Measurements from ENCODE around the gene MCL1.

Gene MCL1

DNA sequence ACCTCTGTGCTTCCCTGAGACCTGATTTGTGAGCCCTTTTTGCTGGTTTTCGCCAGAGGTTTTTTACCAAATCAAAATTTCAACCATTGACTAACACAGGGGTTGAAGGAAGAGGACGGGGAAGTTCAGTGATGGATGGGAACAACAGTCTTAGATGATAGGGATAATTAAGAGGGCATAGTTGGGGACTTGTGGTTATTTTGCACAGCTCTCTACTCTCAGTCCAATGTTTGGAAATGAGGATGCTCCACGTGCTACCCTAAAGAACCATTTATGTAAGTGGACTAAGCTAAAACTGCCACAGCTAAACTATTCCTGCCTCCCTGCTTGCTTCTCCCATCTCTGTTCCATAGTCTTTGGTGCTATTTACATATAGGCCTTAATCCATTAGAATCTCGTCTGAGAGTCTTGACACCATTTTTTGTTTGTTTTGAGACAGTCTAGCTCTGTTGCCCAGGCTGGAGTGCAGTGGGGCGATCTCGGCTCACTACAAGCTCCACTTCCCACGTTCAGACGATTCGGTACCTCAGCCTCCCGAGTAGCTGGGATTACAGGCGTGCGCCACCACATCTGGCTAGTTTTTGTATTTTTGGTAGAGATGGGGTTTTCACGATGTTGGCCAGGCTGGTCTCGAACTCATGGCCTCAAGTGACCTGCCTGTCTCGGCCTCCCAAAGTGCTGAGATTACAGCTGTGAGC, 684 bp upstream of the MCL1 start:
- TF ChIP-seq, protein P1, sequence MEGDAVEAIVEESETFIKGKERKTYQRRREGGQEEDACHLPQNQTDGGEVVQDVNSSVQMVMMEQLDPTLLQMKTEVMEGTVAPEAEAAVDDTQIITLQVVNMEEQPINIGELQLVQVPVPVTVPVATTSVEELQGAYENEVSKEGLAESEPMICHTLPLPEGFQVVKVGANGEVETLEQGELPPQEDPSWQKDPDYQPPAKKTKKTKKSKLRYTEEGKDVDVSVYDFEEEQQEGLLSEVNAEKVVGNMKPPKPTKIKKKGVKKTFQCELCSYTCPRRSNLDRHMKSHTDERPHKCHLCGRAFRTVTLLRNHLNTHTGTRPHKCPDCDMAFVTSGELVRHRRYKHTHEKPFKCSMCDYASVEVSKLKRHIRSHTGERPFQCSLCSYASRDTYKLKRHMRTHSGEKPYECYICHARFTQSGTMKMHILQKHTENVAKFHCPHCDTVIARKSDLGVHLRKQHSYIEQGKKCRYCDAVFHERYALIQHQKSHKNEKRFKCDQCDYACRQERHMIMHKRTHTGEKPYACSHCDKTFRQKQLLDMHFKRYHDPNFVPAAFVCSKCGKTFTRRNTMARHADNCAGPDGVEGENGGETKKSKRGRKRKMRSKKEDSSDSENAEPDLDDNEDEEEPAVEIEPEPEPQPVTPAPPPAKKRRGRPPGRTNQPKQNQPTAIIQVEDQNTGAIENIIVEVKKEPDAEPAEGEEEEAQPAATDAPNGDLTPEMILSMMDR (IDR thresholded peaks at IDR 0.05; ENCODE audit: low read depth, low read length), result no peak
- peak overlapping the region; percentile 38 for H3K4me3 ChIP-seq (ENCODE audit: low read depth, low read length)
- DNase-seq (ENCODE audit: low read depth, low spot score), result no peak
- in situ Hi-C loops (cut with HindIII; ENCODE audit: low sequenced_read_pairs), result no loop called here

DNA sequence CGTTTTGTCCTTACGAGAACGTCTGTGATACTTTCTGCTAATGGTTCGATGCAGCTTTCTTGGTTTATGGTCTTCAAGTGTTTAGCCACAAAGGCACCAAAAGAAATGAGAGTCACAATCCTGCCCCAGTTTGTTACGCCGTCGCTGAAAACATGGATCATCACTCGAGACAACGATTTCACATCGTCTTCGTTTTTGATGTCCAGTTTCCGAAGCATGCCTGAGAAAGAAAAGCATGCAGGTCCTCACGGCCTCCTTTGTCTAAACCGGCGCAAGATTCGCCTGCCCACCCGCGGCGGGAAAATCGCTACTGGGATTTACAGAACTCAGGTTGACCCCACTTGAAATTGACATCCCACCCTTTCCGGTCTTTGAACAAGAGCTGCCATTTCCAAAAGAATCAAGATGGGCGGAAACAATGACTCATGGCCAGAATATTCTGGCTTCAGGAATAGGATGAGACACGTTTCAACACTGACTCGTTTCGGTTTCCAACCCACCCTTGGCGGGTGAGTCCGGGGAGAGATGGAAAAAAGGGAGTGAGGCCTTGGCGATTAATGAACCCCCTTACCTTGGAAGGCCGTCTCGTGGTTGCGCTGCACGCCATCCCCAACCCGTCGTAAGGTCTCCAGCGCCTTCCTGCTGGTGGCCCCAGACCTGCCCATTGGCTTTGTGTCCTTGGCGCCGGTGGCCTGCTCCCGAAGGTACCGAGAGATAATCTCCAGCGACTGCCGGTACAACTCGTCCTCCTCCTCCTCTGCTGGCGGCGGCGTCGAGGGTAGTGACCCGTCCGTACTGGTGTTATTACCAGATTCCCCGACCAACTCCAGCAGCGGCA, 919 bp downstream of the MCL1 start:
- H3K4me3 ChIP-seq (ENCODE audit: low read depth, low read length), result peak overlapping the region; percentile 83
- DNase-seq (ENCODE audit: low read depth, low spot score), result peak; percentile 92
- TF ChIP-seq, protein P1 (IDR thresholded peaks at IDR 0.05; ENCODE audit: low read depth, low read length), result no peak
- in situ Hi-C loops (cut with HindIII; ENCODE audit: low sequenced_read_pairs), result no loop called here

DNA sequence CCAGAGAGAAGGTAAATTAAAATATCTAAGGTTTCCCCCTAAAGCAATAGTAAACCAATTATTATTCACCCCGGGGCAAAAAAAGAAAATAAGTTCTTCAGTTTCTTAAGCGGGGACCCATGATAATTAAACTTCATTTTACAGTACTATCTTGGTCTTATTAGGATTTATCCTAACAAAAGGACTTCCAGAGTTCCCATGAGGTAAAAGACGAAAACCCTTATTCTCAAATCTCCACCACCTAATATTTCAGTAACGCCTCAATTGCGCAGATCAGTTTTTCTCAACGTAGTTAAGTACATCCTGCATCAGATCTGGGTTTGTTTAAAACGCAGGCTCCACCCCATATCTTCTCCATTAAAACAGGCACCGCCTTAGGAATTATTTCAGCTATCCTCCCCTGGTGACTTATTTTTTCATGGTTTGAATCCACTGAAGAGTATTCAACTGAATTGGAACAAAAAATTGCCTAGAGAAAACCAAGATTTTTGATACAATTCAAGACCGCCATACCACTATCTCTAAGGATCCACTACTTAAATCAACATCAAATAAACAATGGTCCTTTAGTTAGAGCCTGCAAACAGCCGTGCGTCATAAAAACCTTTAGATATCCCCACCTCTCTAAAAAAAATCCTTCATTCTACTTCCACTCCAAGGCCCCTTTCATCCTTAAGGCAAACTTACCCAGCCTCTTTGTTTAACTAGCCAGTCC, 1.7 kb downstream of the MCL1 start:
- peak; percentile 60 for DNase-seq (ENCODE audit: low read depth, low spot score)
- in situ Hi-C loops (cut with HindIII; ENCODE audit: low sequenced_read_pairs), result no loop called here
- H3K4me3 ChIP-seq (ENCODE audit: low read depth, low read length), result peak overlapping the region; percentile 83
- TF ChIP-seq, protein P1 (IDR thresholded peaks at IDR 0.05; ENCODE audit: low read depth, low read length), result no peak

DNA sequence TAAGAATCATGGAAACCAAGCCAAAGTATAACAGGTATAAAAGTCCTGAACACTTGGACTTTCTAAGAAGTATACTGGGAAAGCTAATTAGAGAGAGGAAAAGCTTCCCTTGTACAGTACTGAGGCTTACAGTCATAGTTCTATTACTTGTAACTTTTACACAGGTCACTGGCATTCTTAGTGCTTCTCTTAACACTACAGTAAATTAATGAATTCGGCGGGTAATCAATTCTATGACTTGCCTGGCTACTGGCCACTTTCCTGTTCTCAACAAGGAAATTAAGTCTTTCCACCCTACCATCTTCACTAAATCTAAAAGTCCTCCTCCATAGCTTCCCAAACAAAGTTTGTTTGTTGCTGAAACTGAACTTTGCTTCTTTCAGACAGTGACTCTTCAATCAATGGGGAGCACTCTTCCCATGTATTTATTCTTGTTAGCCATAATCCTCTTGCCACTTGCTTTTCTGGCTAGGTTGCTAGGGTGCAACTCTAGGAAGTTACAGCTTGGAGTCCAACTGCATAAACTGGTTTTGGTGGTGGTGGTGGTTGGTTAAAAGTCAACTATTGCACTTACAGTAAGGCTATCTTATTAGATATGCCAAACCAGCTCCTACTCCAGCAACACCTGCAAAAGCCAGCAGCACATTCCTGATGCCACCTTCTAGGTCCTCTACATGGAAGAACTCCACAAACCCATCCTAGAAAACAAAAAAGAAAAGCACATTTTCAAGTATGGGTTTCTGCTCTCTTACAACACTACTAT, 2.4 kb downstream of the MCL1 start:
- TF ChIP-seq, protein P1 (IDR thresholded peaks at IDR 0.05; ENCODE audit: low read depth, low read length), result no peak
- DNase-seq (ENCODE audit: low read depth, low spot score), result peak; percentile 42
- in situ Hi-C loops (cut with HindIII; ENCODE audit: low sequenced_read_pairs), result no loop called here
- peak overlapping the region; percentile 83 for H3K4me3 ChIP-seq (ENCODE audit: low read depth, low read length)

DNA sequence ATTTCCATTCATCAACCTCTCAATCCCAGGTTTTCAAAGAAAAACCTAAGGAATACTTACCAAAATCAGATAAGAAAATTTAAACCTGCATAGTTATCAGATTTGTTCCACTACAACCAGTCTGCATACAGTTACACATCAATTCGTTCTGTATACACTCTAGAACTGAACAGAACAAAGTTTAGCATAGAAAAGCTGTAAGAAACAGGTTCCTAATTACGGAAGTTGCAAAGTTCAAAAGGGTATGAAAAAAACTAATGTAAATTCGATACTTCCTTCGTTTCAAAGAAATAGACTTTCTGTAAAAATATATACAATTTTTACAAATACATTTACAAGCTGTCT, 3.1 kb downstream of the MCL1 start:
- TF ChIP-seq, protein P1 (IDR thresholded peaks at IDR 0.05; ENCODE audit: low read depth, low read length), result no peak
- in situ Hi-C loops (cut with HindIII; ENCODE audit: low sequenced_read_pairs), result no loop called here
- H3K4me3 ChIP-seq (ENCODE audit: low read depth, low read length), result peak overlapping the region; percentile 83
- peak; percentile 20 for DNase-seq (ENCODE audit: low read depth, low spot score)
